GM12892 (cell line): ENCODE data around the gene SORBS1.

Experiments
- POLR2A ChIP-seq: IDR thresholded peaks from 2 replicates; pipeline ENCODE4 v1.6.1; 2011; ENCODE audit warnings: low read depth, low read length, control low read depth
- POLR2AphosphoS5 ChIP-seq: IDR thresholded peaks from 2 replicates; pipeline ENCODE4 v1.6.1; 2011; ENCODE audit warnings: low read depth, low read length, control low read depth

- TF ChIP-seq POLR2AphosphoS5, result no peak
- TF ChIP-seq POLR2A, result no peak
These were observed 130.8 kb downstream of the SORBS1 start for GRCh38 chr10:95430231-95430951.
